ENCODE results near the gene LRRN2.

GRCh38 chr1:204645666-204646065 is 39.9 kb downstream of the LRRN2 start:
- TF ChIP-seq CTCF (IDR thresholded peaks at IDR 0.05) = no peak
- no peak for TF ChIP-seq POLR2A (IDR thresholded peaks at IDR 0.05)
